PFSK-1 (cell line): ENCODE data around the gene AIG1.

Experiments used
- FOXP2 ChIP-seq: optimal IDR thresholded peaks from 2 replicates; pipeline ENCODE3; 2011; ENCODE audit warnings: borderline replicate concordance, control low read depth, inconsistent platforms; ENCODE audit not compliant: insufficient read depth; ENCODE audit errors: extremely low read length, extremely low read depth
- POLR2AphosphoS5 ChIP-seq: IDR thresholded peaks from 2 replicates; pipeline ENCODE4 v1.6.1; 2012; ENCODE audit warnings: low read depth, mild to moderate bottlenecking, control low read depth, low read length, moderate library complexity
- SIN3A ChIP-seq: IDR thresholded peaks from 2 replicates; pipeline ENCODE4 v1.6.1; 2012; ENCODE audit warnings: mild to moderate bottlenecking, low read length, moderate library complexity, borderline replicate concordance; ENCODE audit not compliant: insufficient read depth
- TAF1 ChIP-seq: IDR thresholded peaks from 2 replicates; pipeline ENCODE4 v1.6.1; 2012; ENCODE audit warnings: low read length, control low read depth, borderline replicate concordance; ENCODE audit not compliant: insufficient read depth
- TF ChIP-seq, protein P1 (sequence below), 2 experiments: IDR thresholded peaks; 2 replicates each; pipeline versions ENCODE4 v1.6.1 to v1.8.0; 2011 to 2012; ENCODE audit warnings: low read depth in 2 of 2, low read length in 2 of 2, control low read depth in 1 of 2, inconsistent platforms in 1 of 2, mild to moderate bottlenecking in 1 of 2, moderate library complexity in 1 of 2; ENCODE audit not compliant: insufficient read depth in 1 of 2

The AIG1 gene

DNA sequence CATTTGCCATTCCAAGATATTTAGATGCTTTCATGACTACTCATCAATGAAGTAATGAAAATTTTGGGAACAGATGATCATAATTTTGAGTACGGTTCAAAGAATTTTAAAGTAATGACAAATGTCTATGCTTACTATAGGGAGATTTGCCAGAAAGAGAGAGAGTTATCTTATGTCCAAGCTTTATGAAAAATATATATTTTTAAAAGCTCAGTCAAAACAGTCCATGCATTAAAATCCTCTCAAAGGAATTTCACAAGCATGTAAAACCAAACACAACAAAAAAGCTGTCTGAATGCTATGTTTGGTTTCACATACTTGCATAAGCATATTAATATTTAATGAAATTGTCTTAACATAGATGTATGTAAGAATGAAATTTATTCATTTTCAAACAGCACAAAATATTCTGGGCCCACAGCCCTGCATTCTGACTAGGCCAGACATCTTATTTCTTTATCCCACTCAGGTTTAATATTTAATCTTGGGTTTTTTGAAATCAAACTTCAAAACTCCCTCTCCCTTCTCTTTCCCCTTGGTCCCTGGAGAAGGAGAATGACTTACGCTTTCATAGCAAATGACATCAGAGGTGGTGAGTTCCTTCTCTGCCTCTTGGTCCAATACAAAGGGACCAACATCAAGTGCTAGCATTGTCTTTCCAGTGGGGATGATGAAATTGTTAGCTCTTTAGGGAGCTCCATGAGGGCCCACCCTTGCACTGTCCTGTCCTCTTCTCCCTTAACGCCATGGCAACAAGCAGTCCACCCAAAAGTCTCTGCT, 295.6 kb downstream of the AIG1 start:
- TF ChIP-seq SIN3A: no peak
- TF ChIP-seq POLR2AphosphoS5: no peak
- no peak for TF ChIP-seq FOXP2
- no peak for TF ChIP-seq TAF1
- TF ChIP-seq, protein P1, sequence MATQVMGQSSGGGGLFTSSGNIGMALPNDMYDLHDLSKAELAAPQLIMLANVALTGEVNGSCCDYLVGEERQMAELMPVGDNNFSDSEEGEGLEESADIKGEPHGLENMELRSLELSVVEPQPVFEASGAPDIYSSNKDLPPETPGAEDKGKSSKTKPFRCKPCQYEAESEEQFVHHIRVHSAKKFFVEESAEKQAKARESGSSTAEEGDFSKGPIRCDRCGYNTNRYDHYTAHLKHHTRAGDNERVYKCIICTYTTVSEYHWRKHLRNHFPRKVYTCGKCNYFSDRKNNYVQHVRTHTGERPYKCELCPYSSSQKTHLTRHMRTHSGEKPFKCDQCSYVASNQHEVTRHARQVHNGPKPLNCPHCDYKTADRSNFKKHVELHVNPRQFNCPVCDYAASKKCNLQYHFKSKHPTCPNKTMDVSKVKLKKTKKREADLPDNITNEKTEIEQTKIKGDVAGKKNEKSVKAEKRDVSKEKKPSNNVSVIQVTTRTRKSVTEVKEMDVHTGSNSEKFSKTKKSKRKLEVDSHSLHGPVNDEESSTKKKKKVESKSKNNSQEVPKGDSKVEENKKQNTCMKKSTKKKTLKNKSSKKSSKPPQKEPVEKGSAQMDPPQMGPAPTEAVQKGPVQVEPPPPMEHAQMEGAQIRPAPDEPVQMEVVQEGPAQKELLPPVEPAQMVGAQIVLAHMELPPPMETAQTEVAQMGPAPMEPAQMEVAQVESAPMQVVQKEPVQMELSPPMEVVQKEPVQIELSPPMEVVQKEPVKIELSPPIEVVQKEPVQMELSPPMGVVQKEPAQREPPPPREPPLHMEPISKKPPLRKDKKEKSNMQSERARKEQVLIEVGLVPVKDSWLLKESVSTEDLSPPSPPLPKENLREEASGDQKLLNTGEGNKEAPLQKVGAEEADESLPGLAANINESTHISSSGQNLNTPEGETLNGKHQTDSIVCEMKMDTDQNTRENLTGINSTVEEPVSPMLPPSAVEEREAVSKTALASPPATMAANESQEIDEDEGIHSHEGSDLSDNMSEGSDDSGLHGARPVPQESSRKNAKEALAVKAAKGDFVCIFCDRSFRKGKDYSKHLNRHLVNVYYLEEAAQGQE (IDR thresholded peaks at IDR 0.05; ENCODE audit: insufficient read depth in 1 of 2, low read depth in 2 of 2, low read length in 2 of 2): no peak

DNA sequence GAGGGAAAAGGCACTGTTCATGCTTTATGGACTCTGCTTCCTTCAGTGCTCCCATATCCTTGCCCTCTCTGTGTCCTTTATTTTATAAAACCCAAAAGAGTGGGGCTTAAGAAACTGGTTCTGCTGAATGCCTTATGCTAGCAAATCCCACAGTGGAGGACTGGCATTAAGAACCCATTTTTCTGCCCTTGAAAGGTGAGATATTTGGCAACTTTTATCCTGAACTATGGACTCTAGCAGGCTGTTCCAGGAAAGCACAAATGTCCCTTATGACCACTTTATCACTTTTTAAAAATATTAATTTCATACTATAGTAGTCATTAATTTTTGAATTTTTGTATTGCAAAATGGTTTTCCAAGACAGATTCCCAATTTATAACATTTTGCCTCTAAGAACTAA, 296.5 kb downstream of the AIG1 start:
- TF ChIP-seq, protein P1 (IDR thresholded peaks at IDR 0.05; ENCODE audit: insufficient read depth in 1 of 2, low read depth in 2 of 2, low read length in 2 of 2): no peak

DNA sequence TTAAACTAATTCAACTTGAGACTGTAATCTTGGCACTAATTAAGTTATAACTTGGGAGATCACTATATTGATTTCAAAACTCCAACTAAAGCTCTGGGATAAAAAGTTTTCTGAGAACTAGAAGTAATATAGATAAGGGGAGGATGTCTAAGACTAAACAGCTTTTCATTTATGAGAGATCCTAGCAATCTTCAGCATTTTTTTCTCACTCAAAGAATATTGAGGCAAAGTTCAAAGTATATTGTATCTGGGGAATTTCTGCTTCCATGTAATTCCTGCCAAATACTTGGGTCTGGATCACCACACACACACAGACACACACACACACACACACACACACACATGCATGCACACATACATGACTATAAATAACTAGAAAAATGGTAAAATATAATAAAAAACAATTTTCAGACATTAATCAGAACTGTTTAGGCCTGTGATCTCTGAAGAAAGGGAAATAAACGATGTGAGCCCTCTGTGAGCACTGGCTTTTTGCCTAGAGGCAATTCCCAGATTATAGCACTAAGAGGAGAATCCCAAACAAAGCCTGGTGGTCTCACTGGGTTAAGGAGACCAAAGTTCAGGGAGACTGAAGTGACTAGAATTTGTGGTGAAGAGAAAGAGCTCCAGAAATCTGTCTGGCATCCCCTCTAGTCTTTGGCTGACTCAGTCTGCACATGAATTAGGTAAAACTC, 297.0 kb downstream of the AIG1 start:
- TF ChIP-seq, protein P1 (IDR thresholded peaks at IDR 0.05; ENCODE audit: insufficient read depth in 1 of 2, low read depth in 2 of 2, low read length in 2 of 2): no peak
- TF ChIP-seq SIN3A (no peak), POLR2AphosphoS5 (no peak), TAF1 (no peak), FOXP2 (no peak)

DNA sequence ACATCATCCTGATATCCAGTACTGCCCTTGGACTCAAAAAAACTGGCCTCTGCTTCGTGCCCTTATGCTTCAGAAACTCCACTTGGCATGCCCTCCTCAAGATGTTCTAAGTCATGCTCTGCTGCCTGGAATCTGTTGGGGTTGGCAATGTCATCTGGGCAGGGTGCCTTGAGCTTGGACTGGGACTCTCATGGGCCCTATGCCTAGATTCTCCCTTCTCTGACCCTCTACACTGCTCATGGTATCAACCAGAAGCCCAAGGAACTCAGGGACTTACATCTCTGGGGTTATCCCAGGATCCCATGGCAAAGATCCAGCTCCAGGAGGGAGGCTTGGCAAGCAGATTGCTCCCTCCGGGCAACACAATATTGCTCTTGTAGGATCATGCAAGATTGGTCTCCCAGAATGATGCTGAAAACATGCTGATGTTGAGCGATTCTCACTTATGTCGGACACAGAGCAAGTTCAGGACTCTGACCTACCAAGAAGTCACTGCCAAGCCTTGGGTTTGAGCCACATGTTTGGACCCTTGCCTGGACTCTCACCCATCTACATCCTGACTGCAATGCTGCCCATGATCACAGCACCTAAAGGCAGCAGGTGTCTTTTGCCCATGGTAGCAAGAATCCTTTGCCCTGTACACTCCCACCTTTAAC, 301.0 kb downstream of the AIG1 start:
- TF ChIP-seq, protein P1 (IDR thresholded peaks at IDR 0.05; ENCODE audit: insufficient read depth in 1 of 2, low read depth in 2 of 2, low read length in 2 of 2): no peak
- TF ChIP-seq FOXP2: no peak
- no peak for TF ChIP-seq POLR2AphosphoS5
- no peak for TF ChIP-seq TAF1
- no peak for TF ChIP-seq SIN3A
